ENCODE measurements around the gene RCAN3.
A peak's percentile ranks its signal among the peaks of the same experiment; 100 is the strongest.

The RCAN3 gene

GRCh38 chr1:24572301-24572700, 69.7 kb downstream of the RCAN3 start:
- no peak for DNase-seq (ENCODE audit: extremely low read depth in 1 of 2, low read depth in 1 of 2)

DNA sequence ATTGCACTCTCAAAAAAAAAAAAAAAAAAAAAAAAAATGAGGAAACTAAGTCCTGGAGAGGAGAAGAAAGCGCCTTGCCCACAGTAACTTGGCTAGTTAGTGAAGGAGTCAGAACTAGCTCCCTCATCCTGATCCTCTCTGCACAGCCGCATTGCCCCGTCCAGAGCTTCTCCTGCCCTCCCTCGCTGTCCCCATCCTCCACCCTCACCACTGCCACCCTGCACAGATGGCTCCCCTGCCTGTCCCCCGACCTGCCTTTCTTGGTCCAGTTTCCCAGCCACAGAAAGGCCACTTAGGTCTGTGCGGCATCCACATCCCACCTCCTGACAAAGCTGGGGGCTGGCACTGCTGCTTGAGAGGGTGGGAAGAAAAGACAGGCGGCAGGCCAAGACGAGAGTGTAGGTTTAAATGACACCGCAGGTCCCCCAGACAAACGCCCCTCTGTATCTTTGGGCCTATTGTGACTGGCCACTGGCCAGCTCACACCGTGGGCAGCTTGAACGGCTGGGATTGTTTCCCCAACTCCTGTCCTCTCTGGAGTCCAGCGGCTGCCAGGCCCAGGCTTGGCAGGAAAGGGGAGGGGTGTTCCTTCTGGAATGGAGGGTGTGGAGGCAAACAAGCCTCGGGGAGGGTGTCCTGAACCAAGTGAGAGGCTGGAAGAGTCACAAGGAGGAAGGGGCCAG, 73.4 kb downstream of the RCAN3 start:
- no peak for DNase-seq (ENCODE audit: extremely low read depth in 1 of 2, low read depth in 1 of 2)

- DNase-seq (ENCODE audit: extremely low read depth in 1 of 2, low read depth in 1 of 2) = no peak
Measured at GRCh38 chr1:24578846-24579245, 76.2 kb downstream of the RCAN3 start.

- no peak for DNase-seq (ENCODE audit: extremely low read depth in 1 of 2, low read depth in 1 of 2)
Measured at GRCh38 chr1:24580756-24581155, 78.1 kb downstream of the RCAN3 start.

- no peak for DNase-seq (ENCODE audit: extremely low read depth in 1 of 2, low read depth in 1 of 2)
Measured at GRCh38 chr1:24584171-24584647, 81.6 kb downstream of the RCAN3 start.

DNA sequence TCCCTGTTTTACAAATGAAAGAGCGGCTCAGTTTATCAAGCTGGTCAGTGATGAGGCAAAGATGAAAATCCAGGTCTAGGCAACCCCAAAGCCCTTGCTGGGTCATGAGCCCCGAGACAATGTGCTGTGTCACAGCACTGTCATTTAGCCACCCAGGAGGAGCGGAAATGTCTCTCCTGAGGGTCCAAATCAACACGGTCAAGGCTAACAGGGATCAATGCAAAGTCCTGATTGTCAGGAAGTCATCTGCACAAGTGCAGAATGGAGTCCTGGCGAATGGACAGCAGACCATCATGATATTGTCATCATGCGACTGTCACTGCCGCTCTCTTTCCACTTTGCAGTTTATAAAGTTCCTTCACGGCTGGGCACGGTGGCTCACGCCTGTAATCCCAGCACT, 83.5 kb downstream of the RCAN3 start:
- no peak for DNase-seq (ENCODE audit: extremely low read depth in 1 of 2, low read depth in 1 of 2)

DNA sequence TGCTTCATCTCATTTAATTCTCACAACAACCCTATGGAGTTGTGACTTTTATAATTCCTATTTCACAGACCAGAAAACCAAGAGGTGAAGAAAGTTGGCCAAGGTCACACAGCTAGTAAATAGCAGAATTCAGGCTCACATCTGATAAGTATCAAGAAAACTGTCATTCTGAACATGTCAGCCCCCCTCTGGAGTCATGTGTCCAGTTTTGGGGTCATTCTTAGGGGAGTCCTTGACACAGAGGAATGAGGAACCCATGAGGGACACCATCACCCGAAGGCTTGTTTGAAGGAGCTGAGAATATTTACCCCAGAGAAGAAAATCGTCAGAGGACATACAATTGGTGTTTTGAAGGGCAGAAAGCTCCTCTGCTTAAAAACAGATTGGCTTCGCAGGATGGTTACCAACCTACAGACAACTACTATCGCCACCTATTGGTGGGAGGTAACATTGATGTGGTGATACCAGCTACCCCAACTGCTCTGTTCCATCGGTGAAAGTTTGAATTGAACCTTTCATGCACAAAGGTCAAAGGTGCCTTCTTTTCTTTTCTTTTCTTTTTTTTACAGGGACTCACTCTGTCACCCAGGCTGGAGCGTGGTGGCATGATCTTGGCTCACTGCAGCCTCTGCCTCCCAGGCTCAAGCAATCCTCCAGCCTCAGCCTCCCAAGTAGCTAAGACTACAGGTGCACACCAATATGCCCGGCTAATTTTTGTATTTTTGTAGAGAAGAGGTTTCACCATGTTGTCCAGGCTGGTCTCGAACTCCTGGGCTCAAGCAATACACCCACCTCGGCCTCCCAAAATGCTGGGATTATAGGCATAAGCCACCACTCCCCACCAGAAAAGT, 84.6 kb downstream of the RCAN3 start:
- DNase-seq (ENCODE audit: extremely low read depth in 1 of 2, low read depth in 1 of 2) = peak; percentile 6 to 34

- no peak for DNase-seq (ENCODE audit: extremely low read depth in 1 of 2, low read depth in 1 of 2)
Measured at GRCh38 chr1:24588573-24588972, 85.9 kb downstream of the RCAN3 start.

- no peak for DNase-seq (ENCODE audit: extremely low read depth in 1 of 2, low read depth in 1 of 2)
Measured at GRCh38 chr1:24589200-24589599, 86.6 kb downstream of the RCAN3 start.
